H1 (cell line): ENCODE results near the gene TMEM59L. TPM values are rescaled to one million over a fixed set of nuclear protein-coding genes. Genes with fewer than 3 reads are reported as not detected.

ENCODE experiments used
- CREB1 ChIP-seq: IDR thresholded peaks from 2 replicates; pipeline ENCODE4 v1.6.1; 2012; ENCODE audit warnings: inconsistent platforms
- HDAC6 ChIP-seq: IDR thresholded peaks from one replicate; pipeline ENCODE4 v1.7.1; 2012; ENCODE audit warnings: low read depth, mild to moderate bottlenecking, inconsistent platforms, low read length, moderate library complexity
- NANOG ChIP-seq: IDR thresholded peaks from 2 replicates; pipeline ENCODE4 v1.6.1; 2011; ENCODE audit warnings: low read length, low read depth, mild to moderate bottlenecking, inconsistent platforms; ENCODE audit not compliant: insufficient read depth, poor library complexity, severe bottlenecking
- NRF1 ChIP-seq: IDR thresholded peaks from 2 replicates; pipeline ENCODE4 v1.6.1; 2011; ENCODE audit warnings: mild to moderate bottlenecking, low read depth, low read length, improper control_type of control experiment
- SP4 ChIP-seq: IDR thresholded peaks from 2 replicates; pipeline ENCODE4 v1.6.1; 2012; ENCODE audit warnings: low read length, inconsistent platforms
- TAF7 ChIP-seq: optimal IDR thresholded peaks from 2 replicates; pipeline ENCODE3; 2011; ENCODE audit warnings: low read depth, mild to moderate bottlenecking, inconsistent platforms, low read length, moderate library complexity, borderline replicate concordance
- polyA plus RNA-seq, 7 experiments: library from polyadenylated mRNA; depleted of rRNA in 3 of 7; stranded (reverse) in 5 of 7; unstranded in 2 of 7; fragments of >200 nt in 5 of 7; fragments of 200-250 nt in 2 of 7; gene quantifications; 1 replicate in 5 of 7; 2 replicates in 1 of 7; 4 replicates in 1 of 7; pipeline versions ENCODE4 v1.2.1 to v1.2.3, GENCODE V29; 2011 to 2013; ENCODE audit warnings: missing spikeins in 2 of 7, mixed read lengths in 2 of 7
- total RNA-seq: library from RNA; stranded (reverse); fragmentation: NEBNext Ultra II Directional; extraction: Animal tissue kit (Norgen Biotek cat#: 25700); gene quantifications from 2 replicates; pipeline ENCODE4 v1.2.1, GENCODE V29; 2021

TMEM59L gene
- total and polyA plus RNA-seq, 2 of the 8 experiments (the other 6 are each of a cell fraction or from before 2014, with no cell fraction given), result 4.0 to 12.2 TPM

- no peak for TF ChIP-seq NANOG
- TF ChIP-seq SP4, result no peak
- no peak for TF ChIP-seq CREB1
- TF ChIP-seq NRF1, result no peak
- TF ChIP-seq TAF7, result no peak
- no peak for TF ChIP-seq HDAC6
Observed at GRCh38 chr19:18655173-18655844, 42.6 kb downstream of the TMEM59L start (continued).
